ENCODE measurements around the gene NRG2.

DNA sequence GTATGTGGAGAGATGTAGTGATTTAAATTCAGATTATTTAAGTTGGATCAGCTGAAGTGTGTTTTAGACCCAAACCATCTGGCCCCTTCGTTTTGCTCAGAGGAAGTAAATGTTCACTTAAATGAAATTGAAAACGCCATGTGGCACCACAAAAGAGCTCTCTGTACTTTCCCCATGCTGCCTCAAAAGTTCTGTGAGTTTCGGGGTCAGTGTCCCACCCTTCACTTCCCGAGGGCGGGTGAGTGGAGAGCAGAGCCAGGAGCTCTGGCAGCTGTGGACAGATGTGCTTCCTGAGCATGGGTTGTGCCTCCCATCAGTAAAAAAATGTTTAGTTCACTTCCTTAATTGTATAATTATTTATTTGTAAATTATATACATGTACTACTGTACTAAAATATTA is 199.1 kb downstream of the NRG2 start:
- TF ChIP-seq, protein P1, sequence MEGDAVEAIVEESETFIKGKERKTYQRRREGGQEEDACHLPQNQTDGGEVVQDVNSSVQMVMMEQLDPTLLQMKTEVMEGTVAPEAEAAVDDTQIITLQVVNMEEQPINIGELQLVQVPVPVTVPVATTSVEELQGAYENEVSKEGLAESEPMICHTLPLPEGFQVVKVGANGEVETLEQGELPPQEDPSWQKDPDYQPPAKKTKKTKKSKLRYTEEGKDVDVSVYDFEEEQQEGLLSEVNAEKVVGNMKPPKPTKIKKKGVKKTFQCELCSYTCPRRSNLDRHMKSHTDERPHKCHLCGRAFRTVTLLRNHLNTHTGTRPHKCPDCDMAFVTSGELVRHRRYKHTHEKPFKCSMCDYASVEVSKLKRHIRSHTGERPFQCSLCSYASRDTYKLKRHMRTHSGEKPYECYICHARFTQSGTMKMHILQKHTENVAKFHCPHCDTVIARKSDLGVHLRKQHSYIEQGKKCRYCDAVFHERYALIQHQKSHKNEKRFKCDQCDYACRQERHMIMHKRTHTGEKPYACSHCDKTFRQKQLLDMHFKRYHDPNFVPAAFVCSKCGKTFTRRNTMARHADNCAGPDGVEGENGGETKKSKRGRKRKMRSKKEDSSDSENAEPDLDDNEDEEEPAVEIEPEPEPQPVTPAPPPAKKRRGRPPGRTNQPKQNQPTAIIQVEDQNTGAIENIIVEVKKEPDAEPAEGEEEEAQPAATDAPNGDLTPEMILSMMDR (IDR thresholded peaks at IDR 0.05; ENCODE audit: insufficient read depth, low read length, poor library complexity, severe bottlenecking), result no peak
- no peak for TF ChIP-seq EZH2phosphoT487 (conservative IDR thresholded peaks at IDR 0.05; ENCODE audit: low read length)
